Islet of Langerhans (tissue), 1 donor: ENCODE data around the gene SOCS1.
"Not testable (repeated sequence)": the region's sequence is repeated elsewhere in the genome, so short reads cannot be mapped to it uniquely, and the experiment has no call there.

Source experiments
- FAIRE-seq: peaks from one replicate; lab custom pipeline; 2011; peaks lifted over from hg19 to GRCh38; lab: Jason Lieb, UNC

The SOCS1 gene

DNA sequence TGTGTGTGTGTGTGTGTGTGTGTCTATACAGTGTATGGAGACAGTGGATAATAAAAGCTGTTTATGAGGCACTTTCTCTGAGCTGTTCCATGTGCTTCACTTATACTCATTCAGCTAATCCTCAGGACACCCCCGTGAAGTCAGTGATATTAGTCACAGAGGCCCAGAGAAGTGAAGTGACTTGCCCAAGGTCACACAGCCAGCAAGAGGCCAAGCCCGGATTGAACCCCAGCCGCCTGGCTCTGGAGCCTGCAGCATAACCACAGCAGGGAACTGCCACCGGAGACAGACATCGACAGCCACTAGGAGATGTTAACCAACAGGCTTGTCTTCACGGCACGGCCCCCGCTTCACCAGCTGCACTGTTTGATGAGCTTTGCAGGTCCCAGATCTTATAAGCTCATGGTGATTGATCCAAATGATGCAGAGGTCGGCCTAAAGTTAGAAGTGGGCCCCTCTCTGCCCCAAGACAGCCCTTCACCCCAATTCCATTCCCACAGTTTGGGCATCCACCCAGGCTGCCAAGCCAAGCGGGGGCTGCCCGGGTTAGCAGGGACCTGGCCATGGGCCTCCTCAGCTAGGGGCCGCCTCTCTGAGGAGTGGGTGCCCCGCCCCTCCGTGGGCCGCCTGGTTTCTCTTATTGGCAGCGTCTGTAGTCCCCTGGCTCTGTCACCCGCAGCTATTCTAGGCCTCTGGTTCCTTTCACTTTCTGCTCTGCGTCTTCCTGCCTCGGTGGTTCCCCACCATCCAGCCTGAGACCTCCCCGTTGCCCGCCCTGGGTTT lies 30.9 kb downstream of the SOCS1 start:
- no peak for FAIRE-seq

DNA sequence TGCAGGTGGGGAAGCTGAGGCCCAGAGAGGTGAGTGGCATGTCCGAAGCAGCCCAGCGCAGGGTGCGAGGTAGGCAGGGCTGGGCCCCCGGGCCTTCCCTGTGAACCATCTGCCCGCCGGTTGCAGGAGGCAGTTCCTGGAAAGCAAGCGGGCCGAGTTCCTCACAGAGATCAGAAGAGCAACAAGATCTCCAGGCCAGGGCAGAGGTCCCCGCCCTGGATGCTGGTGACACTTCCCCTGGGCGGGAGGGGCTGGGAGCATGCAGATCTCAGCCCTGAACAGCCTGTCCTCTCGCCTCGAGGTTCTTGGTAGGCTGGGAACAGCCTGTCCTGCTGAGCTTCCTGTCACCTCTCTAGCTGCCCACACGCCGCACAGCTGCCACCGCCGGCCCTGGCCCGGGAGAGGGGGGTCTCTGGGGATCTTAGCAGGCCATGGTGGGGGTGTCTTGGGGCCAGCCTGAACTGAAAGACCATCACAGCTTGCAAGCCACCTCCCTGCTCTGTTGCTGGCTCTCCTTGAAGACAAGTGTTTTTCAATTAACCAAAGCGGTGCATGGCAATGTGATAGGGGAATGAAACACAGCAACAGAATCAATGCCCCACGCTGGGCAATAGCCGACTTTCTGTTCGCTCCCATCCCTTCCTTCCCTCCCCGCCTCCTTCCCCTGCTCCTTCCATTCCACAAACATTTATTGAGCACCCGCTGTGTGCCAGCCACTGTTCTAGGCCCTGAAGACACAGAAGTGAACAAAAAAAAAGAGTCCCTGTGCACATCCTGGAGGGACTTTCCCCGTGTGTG lies 31.7 kb downstream of the SOCS1 start:
- no peak for FAIRE-seq

DNA sequence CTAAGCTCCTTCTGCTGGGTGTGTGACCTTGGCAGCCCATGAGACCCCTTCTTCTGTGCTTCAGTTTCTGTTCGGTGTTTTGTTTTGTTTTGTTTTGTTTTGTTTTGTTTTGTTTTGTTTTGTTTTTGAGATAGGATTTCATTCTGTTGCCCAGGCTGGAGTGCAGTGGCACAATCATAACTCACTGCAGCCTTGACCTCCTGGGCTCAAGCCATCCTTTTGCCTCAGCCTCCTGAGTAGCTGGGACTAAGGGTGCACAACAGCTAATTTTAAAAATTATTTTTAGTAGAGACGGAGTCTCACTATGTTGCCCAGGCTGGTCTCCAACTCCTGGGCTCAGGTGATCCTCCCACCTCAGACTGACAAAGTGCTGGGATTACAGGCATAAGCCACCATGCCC lies 35.5 kb downstream of the SOCS1 start:
- not testable (repeated sequence) for FAIRE-seq

DNA sequence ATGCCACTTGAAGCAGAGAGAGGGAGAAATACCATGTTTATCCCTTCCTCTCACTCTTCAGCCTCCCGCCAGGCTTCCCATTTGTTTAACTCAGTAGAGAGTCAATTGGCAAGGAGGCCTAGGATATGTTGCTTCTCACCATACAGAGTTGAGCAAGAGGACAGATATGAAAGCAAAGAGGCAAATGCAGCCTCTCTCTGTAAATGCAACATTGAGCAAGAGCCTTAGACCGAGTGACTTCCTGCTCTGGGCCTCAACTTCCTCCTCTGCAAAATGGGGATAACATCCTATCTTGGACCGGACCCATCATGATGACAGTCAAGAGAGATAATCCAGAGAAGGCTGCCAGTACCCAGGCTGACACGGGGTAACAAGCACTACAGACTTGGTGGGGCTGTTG lies 36.8 kb downstream of the SOCS1 start:
- FAIRE-seq, result no peak

DNA sequence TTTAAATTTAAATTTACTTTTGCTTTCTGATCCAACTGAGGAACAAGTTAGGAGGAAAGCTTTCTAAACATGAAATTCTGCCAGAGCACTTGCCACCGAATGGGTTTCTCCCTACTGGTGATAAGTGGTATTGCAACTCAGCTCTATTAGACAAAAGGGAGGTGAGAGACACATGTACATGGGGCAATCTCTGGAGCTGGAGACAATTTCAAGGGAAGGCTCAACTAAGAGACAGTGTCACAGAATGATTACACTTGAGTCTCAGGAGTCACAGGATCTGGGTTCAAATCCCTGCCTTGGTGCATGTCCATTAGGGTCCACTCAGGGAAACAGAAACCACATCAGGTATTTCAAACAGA lies 37.4 kb downstream of the SOCS1 start:
- no peak for FAIRE-seq

DNA sequence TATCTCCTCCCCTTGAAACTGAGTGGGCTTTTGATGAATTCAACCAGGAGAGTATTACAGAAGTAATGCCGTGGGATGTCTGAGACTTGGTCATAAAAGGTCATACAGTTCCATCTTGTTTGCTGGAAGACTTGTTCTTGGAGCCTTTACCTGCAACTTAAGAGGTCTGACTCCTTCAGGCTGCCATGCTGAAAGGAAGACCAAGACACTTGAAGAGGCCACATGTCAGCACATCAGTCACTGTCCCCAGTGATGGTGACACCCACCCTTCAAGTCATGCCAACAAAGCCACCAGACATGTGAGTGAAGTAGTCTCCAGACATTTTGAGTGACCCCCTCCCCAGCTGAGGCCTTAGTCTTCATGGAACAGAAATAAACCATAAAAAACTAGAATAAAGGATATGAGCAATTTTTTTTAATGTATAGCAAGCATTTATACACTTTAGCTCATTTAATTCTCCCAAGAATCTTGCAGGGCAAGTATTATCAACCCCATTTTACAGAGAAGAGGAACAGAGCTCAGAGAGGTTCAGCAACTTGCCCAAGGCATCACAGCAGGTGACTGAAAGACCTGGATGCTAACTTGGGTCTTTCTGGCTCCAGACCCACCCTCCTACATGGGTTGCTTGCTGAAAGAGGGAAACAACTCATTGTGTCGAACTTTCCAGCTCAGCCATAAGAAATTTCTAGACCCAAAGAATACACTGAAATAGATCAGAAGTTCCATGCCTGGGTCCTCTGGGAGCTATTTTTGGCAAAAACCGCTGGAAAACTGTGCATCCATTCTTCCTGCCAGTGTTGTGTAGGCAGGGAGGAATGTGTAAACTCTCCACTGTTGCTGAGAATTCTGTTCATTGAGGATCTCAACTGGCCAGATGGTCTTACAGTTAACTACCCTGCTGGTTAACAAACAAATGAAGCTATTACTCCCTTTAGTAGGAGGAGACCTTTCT lies 38.1 kb downstream of the SOCS1 start:
- no peak for FAIRE-seq

DNA sequence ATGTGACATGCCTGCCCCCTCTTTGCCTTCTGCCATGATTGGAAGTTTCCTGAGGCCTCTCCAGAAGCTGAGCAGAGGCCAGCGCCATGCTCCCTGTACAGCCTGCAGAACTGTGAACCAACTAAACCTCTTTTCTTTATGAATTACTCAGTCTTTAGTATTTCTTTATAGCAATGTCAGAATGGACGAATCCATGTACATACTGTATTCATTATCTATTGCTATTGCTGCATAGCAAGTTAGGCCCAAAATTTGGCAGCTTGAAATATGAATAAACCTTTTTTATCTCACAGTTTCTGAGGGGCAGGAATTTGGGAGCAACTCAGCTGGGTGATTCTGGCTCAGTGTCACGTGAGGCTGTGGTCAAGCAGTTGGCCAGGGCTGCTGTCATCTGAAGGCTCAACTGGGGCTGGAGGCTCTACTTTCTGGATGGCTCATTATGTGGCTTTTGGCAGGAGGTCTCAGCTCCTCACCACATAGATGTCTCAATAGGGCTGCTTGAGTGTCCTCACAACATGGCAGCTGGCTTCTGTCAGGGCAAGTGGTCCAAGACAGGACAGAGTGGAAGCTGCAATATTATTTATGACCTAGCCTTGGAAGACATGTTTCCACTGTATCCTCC lies 40.0 kb downstream of the SOCS1 start:
- FAIRE-seq, result no peak

DNA sequence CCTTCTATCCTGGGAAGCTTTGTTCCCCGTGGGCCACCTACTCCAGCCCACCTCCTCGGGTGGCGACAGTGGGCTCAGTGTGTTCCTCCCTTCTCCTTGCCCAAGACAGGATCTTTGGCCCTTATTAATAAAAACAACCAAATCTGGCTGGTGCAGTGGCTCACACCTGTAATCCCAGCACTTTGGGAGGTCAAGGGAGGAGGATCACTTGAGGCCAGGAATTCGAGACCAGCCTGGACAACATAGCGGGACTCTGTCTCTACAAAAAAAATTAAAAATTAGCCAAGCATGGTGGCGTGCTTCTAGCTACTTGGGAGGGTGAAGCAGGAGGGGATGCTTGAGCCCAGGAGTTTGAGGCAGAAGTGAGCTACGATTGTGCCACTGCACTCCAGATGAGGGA lies 42.2 kb downstream of the SOCS1 start:
- FAIRE-seq, result no peak

DNA sequence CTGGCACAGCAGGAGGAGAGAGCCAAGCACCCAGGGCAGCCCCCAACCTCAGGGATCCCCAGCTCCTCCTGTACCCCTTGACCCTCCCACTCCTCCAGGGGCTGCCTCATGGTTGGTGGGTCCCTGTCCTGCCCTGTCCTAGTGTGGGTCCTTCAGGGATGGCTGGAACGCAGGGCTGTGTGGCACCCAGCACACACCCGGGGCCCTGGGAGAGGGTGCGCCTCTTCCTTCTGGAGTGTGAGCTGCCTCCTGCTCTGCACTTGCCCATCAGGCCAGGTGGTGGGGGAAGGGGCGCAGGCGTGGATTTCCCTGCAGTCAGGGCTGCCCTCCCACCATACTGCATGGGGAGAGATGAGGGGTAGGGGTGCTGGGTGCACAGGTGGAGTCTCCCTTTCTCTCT lies 42.6 kb downstream of the SOCS1 start:
- no peak for FAIRE-seq

DNA sequence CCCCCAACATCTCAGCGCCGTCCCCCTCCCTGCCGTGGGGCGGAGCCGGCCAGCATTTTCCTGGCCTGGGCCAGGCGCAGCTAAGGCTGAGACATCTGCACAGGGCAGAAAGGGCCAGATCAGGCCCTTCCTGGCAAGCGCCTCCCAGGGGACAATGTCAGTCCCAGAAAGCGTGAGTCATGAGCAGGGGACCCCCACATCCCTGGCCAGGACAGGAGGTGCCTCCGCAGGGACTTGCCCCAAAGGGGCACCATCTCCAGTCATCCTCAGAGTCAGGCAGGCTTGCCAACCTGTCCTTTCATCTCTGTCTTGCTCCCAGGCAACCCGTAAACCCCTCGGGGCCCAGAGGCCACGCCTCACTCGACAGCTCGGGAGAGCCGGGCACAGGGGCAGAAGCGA lies 43.2 kb downstream of the SOCS1 start:
- FAIRE-seq, result no peak

DNA sequence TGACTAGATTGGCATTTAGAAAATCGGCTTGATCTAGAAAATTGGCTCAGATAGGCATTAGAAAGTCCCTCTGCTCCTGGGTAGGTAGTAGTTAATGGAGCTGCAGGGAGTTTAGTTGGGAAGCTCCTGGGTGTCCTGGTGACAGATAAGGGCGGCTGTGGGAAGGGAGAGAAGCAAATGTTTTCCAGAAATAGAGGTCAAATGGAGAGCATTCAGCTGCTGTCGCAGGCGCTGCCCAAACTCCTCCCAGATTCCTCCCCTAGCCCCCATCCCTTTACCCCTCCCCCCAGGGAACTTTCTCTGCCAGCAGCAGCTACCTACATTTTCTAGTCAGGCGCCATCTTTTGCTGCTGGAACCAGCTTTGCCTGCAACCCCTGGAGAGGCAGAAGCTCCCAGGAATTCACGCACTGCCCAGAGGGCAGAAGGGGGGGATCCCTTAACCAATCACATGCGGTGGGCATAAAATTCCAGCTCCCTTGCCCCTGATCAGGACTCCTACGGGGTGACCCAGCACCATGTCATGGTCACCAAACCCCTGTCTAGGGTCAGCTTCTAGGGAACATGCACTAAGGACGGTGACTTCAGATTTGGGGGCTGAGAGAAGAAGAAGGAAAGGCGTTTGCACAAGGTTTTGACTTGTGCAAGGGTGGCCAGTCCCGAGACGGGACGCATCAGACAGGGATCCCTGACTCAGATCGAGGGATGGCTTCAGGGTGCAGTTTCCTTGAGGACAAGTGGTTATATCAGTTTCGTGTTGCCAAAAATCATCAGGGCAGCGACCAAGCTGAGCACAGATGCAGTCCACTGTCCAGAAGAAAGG lies 43.8 kb downstream of the SOCS1 start:
- no peak for FAIRE-seq

DNA sequence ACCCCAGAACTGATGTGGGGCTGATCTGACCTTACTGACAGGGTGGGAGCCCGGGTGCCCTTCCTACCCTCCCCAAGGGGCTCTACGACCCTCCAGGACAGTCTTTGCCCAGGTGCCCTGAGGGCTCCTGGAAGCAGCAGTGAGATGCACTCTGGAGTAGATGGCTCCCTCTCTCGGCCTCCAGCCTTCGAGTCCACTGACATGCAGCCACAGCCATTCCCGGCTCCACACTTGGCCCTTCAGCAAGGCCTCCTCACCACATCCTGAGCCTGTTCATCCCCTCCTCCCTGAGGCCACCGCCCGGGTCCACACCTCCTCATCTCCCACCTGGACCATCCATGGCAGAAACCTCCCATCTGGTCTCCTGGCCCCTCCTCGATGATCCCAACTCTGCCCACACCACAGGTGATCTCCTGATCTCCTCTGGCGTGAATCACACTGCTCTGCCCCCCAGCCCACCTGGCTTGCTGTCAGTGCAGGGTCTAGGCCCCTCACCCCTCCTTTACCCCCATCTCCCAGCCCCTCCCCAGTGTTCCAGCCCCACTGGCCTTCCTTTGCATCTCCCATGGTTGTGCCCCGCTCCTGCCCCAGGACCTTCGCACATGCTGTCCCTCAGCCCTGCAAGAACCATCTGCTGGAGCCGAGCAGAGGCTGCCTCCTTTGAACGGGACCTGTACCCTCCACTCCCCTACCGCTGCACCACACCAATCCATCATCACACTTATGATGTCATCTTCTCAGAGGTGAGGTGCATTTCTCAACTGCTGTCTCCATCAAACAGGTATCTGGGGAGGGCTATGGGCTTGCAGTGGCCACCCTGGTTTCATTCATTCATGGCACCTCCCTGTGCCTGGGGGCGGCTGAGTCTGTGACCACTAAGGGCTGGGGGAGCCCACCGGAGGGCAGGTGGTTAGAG lies 44.7 kb downstream of the SOCS1 start:
- no peak for FAIRE-seq

DNA sequence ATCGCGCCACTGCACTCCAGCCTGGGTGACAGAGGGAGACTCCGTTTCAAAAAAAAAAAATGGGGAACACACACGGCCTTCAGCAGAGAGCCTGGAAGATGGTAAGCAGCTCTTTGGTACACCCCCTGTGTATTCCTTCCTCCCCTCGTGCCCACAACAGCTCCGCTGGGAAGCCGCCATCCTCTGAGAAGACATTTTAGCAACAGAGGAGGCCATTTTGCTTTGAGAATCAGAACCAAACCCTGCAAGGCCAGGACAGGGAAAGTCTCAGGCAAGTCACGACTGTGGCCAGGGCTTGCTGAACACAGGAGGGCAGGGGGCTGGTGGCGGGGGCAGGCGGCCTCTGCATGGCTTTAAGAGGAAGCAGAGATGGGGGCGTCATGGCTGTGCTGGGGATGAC lies 45.7 kb downstream of the SOCS1 start:
- FAIRE-seq, result no peak

DNA sequence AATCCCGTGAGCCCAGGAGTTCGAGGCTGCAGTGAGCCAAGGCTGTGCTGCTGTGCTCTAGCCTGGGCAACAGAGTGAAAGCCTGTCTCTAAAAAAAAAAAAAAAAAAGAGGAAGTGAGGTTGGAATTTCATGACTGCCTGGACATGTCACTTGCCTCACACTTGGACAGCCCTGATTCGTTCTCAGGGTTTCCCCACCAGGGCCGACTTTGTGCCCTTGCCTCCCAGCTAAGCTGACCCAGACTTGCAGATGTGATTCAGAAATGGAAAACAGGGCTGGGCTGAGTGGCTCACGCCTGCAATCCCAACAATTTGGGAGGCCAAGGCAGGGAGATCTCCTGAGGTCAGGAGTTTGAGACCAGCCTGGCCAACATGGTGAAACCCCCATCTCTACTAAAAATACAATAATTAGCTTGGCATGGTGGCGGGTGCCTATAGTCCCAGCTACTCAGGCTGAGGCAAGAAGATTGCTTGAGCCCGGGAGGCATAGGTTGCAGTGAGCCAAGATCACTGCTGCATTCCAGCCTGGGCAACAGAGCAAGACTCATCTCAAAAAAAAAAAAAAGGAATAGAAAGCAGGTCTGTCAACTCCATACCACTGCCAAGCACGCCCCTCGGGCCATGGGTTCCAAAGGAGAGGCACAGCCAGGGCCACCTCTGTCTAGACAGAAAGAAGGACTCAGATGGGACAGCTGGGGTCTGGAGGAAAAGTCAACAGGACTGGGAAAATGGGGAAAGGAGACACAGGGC lies 46.9 kb downstream of the SOCS1 start:
- FAIRE-seq, result no peak

DNA sequence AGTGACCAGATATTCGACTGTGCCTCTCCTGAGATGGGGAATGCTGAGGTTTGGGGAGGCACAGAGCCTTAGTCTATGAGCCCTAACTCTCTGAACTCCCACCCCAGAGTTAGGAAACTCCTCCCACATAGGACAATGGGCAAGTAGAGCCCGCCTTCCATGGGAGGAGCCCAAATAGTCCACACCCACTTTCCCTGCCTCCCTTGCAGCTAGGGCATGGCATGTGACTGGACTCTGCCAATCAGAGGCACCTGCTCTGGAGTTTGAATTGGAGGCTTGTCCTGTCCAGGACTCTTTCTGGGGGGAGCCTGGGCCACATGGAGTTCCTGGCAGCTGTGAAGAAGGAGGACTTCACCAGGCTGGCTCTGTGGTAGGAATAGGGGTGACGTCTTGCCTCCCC lies 48.4 kb downstream of the SOCS1 start:
- no peak for FAIRE-seq

DNA sequence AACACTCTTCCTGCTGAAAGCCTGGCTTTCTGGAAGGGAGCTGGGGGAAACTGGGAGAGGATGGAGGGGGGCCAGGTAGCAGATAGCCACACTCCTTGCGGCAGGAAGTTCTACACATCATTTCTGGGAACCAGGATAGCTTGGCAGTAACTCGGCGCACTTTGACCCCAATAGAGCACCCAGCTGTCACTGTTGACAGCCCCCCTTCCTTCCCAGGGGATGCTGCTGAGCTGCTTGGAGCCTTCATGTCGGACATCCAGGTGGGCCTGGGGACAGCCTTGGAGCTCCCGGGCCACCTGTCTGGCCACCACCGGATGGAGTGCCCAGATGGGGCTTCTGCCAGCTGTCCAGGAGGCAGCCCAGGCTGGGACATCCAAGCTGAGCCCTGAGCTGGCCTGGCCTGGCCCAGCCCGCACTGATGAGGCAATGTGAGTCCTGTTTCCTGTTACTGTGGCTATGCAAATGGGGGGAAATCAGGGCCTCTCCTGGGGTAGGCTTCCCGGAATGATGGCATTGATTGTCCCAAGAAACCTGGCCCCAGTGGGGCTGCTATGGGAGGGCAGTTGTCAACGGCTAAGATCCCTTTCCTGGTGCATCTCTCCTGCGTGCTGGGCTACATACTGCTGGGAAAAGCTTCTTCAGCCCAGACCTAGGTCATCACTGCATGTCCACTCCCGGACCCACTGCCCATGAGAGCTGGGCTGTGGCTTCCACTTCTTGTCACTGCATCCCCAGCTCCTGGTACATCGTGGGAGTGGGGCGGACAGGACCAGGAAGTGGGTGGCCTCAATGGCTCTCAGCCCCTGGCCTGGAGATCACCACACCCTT lies 50.0 kb downstream of the SOCS1 start:
- no peak for FAIRE-seq

DNA sequence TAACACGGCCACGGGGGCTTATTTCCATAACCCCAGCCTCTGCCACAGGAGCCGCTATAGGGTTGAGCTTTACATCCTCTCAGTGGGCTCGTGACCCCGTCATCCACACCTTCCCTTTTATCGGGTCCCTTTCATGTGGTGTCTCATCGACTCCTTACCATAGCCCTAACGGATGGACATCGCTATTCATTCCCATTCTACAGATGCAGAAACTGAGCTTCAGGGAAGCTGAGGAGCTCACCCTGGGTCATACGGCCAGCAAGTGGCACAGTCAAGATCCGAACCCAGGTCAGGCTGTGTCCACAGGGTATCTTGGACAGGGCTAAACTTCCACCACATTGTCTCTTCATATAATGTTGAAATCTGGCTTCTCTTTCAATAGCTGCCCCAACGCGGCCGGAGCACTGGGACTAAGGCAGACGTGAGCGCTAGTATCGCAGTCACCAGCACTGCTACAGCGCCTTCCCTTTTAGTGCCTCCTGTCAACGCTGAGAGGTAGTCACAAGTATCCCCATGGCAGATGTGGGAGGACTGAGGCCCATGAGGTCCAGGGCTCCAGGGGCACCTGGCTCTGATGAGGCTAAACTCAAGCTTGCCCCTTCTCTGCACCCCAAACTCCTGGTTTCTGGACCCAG lies 50.8 kb downstream of the SOCS1 start:
- no peak for FAIRE-seq

DNA sequence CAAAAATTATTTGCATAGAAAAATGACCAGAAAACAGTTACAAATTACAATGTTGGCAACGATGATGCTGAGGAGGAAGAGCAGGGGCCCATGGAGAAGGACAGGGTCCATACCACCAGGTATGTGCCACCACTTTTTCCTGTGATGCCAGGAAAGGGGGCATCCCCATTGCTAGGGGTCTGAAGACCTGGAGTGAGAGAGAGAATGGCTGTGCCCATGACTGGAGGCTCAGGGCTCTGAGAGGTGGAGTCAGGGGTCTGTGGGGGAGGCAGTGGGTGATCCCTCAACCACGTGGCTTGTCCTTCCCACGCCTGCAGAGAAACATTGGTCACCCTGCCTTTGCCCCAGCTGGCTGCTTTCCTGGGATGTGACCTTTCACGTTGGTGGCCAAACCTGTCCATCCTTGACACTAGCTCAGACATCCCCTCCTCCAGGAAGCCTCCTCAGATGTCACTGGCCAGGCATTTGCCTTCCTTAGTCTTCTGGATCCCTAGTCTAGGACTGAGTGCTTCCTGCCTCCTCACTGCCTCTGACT lies 51.4 kb downstream of the SOCS1 start:
- no peak for FAIRE-seq
